WTC11 (cell line): Measurements from ENCODE around the gene PDE8A.

ENCODE experiments used
- ELF4 ChIP-seq: sonication (generic); formaldehyde crosslinking; IDR thresholded peaks from 2 replicates; pipeline ENCODE4 v1.8.1; 2022; ENCODE audit warnings: low read depth, mild to moderate bottlenecking, moderate library complexity, missing genetic modification reagents
- JUN ChIP-seq: sonication (generic); formaldehyde crosslinking; IDR thresholded peaks from 2 replicates; pipeline ENCODE4 v1.8.0; 2023; ENCODE audit warnings: mild to moderate bottlenecking, missing genetic modification reagents
- TEAD4 ChIP-seq: sonication (generic); formaldehyde crosslinking; IDR thresholded peaks from 2 replicates; pipeline ENCODE4 v1.8.0; 2022; ENCODE audit warnings: mild to moderate bottlenecking, missing genetic modification reagents
- ZBTB21 ChIP-seq: sonication (generic); formaldehyde crosslinking; IDR thresholded peaks from 2 replicates; pipeline ENCODE4 v1.8.1; 2023; ENCODE audit warnings: mild to moderate bottlenecking, missing genetic modification reagents, borderline replicate concordance
- TF ChIP-seq, protein P1 (sequence below): fragments of 200-600 bp; IDR thresholded peaks from 2 replicates; pipeline ENCODE4 v1.8.0; 2022; ENCODE audit warnings: antibody characterized with exemption
- TF ChIP-seq, protein P2 (sequence below): sonication (generic); formaldehyde crosslinking; IDR thresholded peaks from 2 replicates; pipeline ENCODE4 v1.8.0; 2023; ENCODE audit warnings: missing genetic modification reagents, mild to moderate bottlenecking, borderline replicate concordance
- TF ChIP-seq, protein P3 (sequence below): sonication (generic); formaldehyde crosslinking; IDR thresholded peaks from 2 replicates; pipeline ENCODE4 v1.8.1; 2022; ENCODE audit warnings: low read depth, missing genetic modification reagents, borderline replicate concordance
- TF ChIP-seq, protein P4 (sequence below): sonication (generic); formaldehyde crosslinking; IDR thresholded peaks from 2 replicates; pipeline ENCODE4 v1.8.1; 2023; ENCODE audit warnings: mild to moderate bottlenecking, missing genetic modification reagents
- TF ChIP-seq, protein P5 (sequence below): sonication (generic); formaldehyde crosslinking; IDR thresholded peaks from 2 replicates; pipeline ENCODE4 v1.8.1; 2023; ENCODE audit warnings: mild to moderate bottlenecking, missing genetic modification reagents
- TF ChIP-seq, protein P6 (sequence below): sonication (generic); formaldehyde crosslinking; IDR thresholded peaks from 2 replicates; pipeline ENCODE4 v1.8.1; 2023; ENCODE audit warnings: mild to moderate bottlenecking, missing genetic modification reagents, moderate library complexity

DNA sequence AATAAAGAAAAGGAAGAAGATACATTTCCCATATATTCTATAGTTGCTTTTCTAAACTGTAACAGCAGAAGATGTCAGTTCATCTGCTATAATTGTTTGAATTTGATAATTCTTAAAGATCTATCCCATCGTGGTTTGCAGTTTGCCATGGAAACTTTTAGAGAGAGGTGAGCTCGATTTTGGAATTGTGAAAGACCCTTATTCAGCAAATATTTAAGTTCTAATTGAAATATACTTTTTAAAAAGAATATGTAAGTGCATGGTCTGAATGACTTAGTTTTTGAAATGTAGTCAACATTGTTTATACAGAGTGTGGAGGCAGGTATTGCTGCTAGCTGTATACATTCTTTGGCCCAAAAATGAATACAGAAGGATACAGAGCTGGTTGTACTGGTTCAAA is 127.7 kb downstream of the PDE8A start:
- TF ChIP-seq JUN (CRISPR knock-in tag) (no peak), TEAD4 (no peak), ELF4 (CRISPR knock-in tag) (no peak), ZBTB21 (no peak)
- TF ChIP-seq, protein P1, sequence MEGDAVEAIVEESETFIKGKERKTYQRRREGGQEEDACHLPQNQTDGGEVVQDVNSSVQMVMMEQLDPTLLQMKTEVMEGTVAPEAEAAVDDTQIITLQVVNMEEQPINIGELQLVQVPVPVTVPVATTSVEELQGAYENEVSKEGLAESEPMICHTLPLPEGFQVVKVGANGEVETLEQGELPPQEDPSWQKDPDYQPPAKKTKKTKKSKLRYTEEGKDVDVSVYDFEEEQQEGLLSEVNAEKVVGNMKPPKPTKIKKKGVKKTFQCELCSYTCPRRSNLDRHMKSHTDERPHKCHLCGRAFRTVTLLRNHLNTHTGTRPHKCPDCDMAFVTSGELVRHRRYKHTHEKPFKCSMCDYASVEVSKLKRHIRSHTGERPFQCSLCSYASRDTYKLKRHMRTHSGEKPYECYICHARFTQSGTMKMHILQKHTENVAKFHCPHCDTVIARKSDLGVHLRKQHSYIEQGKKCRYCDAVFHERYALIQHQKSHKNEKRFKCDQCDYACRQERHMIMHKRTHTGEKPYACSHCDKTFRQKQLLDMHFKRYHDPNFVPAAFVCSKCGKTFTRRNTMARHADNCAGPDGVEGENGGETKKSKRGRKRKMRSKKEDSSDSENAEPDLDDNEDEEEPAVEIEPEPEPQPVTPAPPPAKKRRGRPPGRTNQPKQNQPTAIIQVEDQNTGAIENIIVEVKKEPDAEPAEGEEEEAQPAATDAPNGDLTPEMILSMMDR: no peak
- TF ChIP-seq, protein P2, sequence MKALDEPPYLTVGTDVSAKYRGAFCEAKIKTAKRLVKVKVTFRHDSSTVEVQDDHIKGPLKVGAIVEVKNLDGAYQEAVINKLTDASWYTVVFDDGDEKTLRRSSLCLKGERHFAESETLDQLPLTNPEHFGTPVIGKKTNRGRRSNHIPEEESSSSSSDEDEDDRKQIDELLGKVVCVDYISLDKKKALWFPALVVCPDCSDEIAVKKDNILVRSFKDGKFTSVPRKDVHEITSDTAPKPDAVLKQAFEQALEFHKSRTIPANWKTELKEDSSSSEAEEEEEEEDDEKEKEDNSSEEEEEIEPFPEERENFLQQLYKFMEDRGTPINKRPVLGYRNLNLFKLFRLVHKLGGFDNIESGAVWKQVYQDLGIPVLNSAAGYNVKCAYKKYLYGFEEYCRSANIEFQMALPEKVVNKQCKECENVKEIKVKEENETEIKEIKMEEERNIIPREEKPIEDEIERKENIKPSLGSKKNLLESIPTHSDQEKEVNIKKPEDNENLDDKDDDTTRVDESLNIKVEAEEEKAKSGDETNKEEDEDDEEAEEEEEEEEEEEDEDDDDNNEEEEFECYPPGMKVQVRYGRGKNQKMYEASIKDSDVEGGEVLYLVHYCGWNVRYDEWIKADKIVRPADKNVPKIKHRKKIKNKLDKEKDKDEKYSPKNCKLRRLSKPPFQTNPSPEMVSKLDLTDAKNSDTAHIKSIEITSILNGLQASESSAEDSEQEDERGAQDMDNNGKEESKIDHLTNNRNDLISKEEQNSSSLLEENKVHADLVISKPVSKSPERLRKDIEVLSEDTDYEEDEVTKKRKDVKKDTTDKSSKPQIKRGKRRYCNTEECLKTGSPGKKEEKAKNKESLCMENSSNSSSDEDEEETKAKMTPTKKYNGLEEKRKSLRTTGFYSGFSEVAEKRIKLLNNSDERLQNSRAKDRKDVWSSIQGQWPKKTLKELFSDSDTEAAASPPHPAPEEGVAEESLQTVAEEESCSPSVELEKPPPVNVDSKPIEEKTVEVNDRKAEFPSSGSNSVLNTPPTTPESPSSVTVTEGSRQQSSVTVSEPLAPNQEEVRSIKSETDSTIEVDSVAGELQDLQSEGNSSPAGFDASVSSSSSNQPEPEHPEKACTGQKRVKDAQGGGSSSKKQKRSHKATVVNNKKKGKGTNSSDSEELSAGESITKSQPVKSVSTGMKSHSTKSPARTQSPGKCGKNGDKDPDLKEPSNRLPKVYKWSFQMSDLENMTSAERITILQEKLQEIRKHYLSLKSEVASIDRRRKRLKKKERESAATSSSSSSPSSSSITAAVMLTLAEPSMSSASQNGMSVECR (CRISPR knock-in tag): no peak
- TF ChIP-seq, protein P3, sequence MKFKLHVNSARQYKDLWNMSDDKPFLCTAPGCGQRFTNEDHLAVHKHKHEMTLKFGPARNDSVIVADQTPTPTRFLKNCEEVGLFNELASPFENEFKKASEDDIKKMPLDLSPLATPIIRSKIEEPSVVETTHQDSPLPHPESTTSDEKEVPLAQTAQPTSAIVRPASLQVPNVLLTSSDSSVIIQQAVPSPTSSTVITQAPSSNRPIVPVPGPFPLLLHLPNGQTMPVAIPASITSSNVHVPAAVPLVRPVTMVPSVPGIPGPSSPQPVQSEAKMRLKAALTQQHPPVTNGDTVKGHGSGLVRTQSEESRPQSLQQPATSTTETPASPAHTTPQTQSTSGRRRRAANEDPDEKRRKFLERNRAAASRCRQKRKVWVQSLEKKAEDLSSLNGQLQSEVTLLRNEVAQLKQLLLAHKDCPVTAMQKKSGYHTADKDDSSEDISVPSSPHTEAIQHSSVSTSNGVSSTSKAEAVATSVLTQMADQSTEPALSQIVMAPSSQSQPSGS (CRISPR knock-in tag): no peak
- TF ChIP-seq, protein P4, sequence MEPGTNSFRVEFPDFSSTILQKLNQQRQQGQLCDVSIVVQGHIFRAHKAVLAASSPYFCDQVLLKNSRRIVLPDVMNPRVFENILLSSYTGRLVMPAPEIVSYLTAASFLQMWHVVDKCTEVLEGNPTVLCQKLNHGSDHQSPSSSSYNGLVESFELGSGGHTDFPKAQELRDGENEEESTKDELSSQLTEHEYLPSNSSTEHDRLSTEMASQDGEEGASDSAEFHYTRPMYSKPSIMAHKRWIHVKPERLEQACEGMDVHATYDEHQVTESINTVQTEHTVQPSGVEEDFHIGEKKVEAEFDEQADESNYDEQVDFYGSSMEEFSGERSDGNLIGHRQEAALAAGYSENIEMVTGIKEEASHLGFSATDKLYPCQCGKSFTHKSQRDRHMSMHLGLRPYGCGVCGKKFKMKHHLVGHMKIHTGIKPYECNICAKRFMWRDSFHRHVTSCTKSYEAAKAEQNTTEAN (CRISPR knock-in tag): no peak
- TF ChIP-seq, protein P5, sequence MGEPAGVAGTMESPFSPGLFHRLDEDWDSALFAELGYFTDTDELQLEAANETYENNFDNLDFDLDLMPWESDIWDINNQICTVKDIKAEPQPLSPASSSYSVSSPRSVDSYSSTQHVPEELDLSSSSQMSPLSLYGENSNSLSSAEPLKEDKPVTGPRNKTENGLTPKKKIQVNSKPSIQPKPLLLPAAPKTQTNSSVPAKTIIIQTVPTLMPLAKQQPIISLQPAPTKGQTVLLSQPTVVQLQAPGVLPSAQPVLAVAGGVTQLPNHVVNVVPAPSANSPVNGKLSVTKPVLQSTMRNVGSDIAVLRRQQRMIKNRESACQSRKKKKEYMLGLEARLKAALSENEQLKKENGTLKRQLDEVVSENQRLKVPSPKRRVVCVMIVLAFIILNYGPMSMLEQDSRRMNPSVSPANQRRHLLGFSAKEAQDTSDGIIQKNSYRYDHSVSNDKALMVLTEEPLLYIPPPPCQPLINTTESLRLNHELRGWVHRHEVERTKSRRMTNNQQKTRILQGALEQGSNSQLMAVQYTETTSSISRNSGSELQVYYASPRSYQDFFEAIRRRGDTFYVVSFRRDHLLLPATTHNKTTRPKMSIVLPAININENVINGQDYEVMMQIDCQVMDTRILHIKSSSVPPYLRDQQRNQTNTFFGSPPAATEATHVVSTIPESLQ (CRISPR knock-in tag): no peak
- TF ChIP-seq, protein P6, sequence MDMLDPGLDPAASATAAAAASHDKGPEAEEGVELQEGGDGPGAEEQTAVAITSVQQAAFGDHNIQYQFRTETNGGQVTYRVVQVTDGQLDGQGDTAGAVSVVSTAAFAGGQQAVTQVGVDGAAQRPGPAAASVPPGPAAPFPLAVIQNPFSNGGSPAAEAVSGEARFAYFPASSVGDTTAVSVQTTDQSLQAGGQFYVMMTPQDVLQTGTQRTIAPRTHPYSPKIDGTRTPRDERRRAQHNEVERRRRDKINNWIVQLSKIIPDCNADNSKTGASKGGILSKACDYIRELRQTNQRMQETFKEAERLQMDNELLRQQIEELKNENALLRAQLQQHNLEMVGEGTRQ (CRISPR knock-in tag): no peak
